Effector memory CD8-positive, alpha-beta T cell (primary cell): ENCODE data around the gene CCL27.

Experiments used
- ATAC-seq: fragments of 150-1000 bp; cut with Tn5 transposase; replicated peaks from 2 replicates; pipeline ENCODE4 v1.10.0; 2021; ENCODE audit warnings: mild to moderate bottlenecking, moderate library complexity
- DNase-seq, 3 experiments: peaks; one replicate each; pipeline ENCODE4 v3.0.0; 2021
- H3K27ac Mint-ChIP-seq, 2 donors: one replicate each; pipeline ENCODE4 v1.8.0; 2022; ENCODE audit warnings: mild to moderate bottlenecking in 2 of 2, mixed read lengths in 2 of 2, moderate library complexity in 2 of 2
- H3K27me3 Mint-ChIP-seq, 2 donors: one replicate each; pipeline ENCODE4 v1.8.0; 2022; ENCODE audit warnings: mixed read lengths in 2 of 2
- H3K36me3 Mint-ChIP-seq: one replicate; pipeline ENCODE4 v1.8.0; 2022; ENCODE audit warnings: mild to moderate bottlenecking, moderate library complexity, mixed read lengths; ENCODE audit not compliant: insufficient read depth
- H3K4me1 Mint-ChIP-seq, 2 donors: one replicate each; pipeline ENCODE4 v1.8.0; 2022; ENCODE audit warnings: low read depth in 2 of 2, mixed read lengths in 2 of 2
- H3K4me3 Mint-ChIP-seq, 2 donors: one replicate each; pipeline ENCODE4 v1.8.0; 2022; ENCODE audit warnings: mild to moderate bottlenecking in 2 of 2, mixed read lengths in 2 of 2, moderate library complexity in 2 of 2
- H3K9me3 Mint-ChIP-seq, 2 donors: one replicate each; pipeline ENCODE4 v1.8.0; 2022; ENCODE audit warnings: mixed read lengths in 2 of 2

Gene CCL27

GRCh38 chr9:34623374-34624235, 38.9 kb downstream of the CCL27 start:
- H3K27ac Mint-ChIP-seq = no peak overlapping the region
- H3K27me3 Mint-ChIP-seq = peaks cover 56 to 74% of the 10 kb centered on the region in 2 donors
- no peaks in the 10 kb centered on the region for H3K9me3 Mint-ChIP-seq
- ATAC-seq (no peak), DNase-seq (no peak)
- H3K36me3 Mint-ChIP-seq = peaks cover 13% of the 10 kb centered on the region
- H3K4me1 Mint-ChIP-seq = peaks cover 28 to 30% of the 10 kb centered on the region in 2 donors
- H3K4me3 Mint-ChIP-seq = no peak overlapping the region

GRCh38 chr9:34620061-34620994, 42.1 kb downstream of the CCL27 start, which contains the start of gene DCTN3:
Gene DCTN3, minus strand, starts transcription at chr9:34620495. Its CDS starts 31 bp downstream, at chr9:34620464.
- peak; percentile 99 for ATAC-seq
- peaks cover 22 to 24% of the 10 kb centered on the region in 2 donors for H3K4me1 Mint-ChIP-seq
- H3K27me3 Mint-ChIP-seq = peaks cover 26 to 41% of the 10 kb centered on the region in 2 donors

GRCh38 chr9:34615132-34615531, 47.3 kb downstream of the CCL27 start:
- no peaks in the 10 kb centered on the region for H3K9me3 Mint-ChIP-seq
- DNase-seq (no peak), ATAC-seq (no peak)
- peaks cover 27 to 31% of the 10 kb centered on the region in 2 donors for H3K4me1 Mint-ChIP-seq
- peak overlapping the region in 1 of 2 donors; percentile 10 for H3K27ac Mint-ChIP-seq
- H3K4me3 Mint-ChIP-seq = no peak overlapping the region
- H3K27me3 Mint-ChIP-seq = no peaks in the 10 kb centered on the region
- H3K36me3 Mint-ChIP-seq = peaks cover 41% of the 10 kb centered on the region

More at GRCh38 chr9:34620061-34620994, 42.1 kb downstream of the CCL27 start, which contains the start of gene DCTN3:
- Mint-ChIP-seq H3K27ac (peak within 1 kb of the TSS; percentile 90 to 91), H3K9me3 (no peaks in the 10 kb centered on the region), H3K36me3 (peaks cover 21% of the 10 kb centered on the region), H3K4me3 (peak within 1 kb of the TSS; percentile 85 to 97)
- peak; percentile 86 to 91 (median 89) for DNase-seq

- Mint-ChIP-seq H3K9me3 (no peaks in the 10 kb centered on the region), H3K27me3 (no peaks in the 10 kb centered on the region), H3K4me3 (peak overlapping the region; percentile 77 to 81), H3K27ac (peak overlapping the region; percentile 95 to 98), H3K36me3 (peaks cover 32% of the 10 kb centered on the region), H3K4me1 (peaks cover 16 to 19% of the 10 kb centered on the region in 2 donors)
- ATAC-seq (peak; percentile 36), DNase-seq (peak; percentile 61 to 67 (median 65))
Measured at GRCh38 chr9:34612788-34613390, 49.6 kb downstream of the CCL27 start.
